A549 (cell line): Measurements from ENCODE around the gene TMEM128.

ENCODE experiments used
- CHD2 ChIP-seq: fragments of 150-350 bp; IDR thresholded peaks from 2 replicates; pipeline ENCODE4 v1.6.1; 2014; ENCODE audit warnings: low read length; ENCODE audit not compliant: partially characterized antibody
- CTCF ChIP-seq: fragments of >200 bp; sonication (Bioruptor Twin); formaldehyde crosslinking; IDR thresholded peaks from 3 replicates; pipeline ENCODE4 v1.5.1; 2016
- HOXA7 ChIP-seq: fragments of 250-450 bp; sonication (Bioruptor Pico); IDR thresholded peaks from 2 replicates; pipeline ENCODE4 v1.5.0; 2020; ENCODE audit warnings: mild to moderate bottlenecking, moderate library complexity
- JUNB ChIP-seq: fragments of >200 bp; sonication (Bioruptor Twin); formaldehyde crosslinking; IDR thresholded peaks from 2 replicates; pipeline ENCODE4 v1.6.1; 2016
- POLR2A ChIP-seq: IDR thresholded peaks from 2 replicates; pipeline ENCODE4 v1.6.1; 2012; ENCODE audit warnings: mild to moderate bottlenecking, low read length
- RCOR1 ChIP-seq: fragments of 150-350 bp; IDR thresholded peaks from 2 replicates; pipeline ENCODE4 v1.6.1; 2014; ENCODE audit warnings: antibody characterized with exemption, low read length, low read depth

GRCh38 chr4:4269331-4269731, 21.3 kb upstream of the TMEM128 start:
- TF ChIP-seq RCOR1 (no peak), CHD2 (no peak), CTCF (no peak), HOXA7 (CRISPR knock-in tag) (no peak), JUNB (no peak), POLR2A (no peak)
